ENCODE measurements around the gene WNK2. TPM values are rescaled to one million over a fixed set of nuclear protein-coding genes. Genes with fewer than 3 reads are reported as not detected.

Gene WNK2
- total and polyA plus RNA-seq, 7 donors = 8.1 to 58.8 (median 35.5) TPM

DNA sequence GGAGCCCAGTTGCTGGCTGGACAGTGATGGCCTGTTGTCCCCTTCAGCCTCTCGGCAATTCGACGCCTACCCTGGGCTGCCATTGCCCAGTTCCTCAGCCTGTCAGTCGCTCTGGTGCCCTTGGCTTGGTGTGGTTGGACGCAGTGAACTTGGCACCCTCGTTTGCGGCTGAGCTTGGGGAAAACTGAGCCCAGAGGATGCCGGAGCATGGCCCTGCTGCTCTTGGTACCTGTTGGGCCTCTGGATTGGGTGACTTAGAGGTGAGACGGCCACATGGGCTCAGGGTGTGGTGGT, 16.5 kb downstream of the WNK2 start:
- no peaks in the 10 kb centered on the region for H3K36me3 ChIP-seq (ENCODE audit: insufficient read depth in 1 of 2, low read depth in 1 of 2)
- H3K4me3 ChIP-seq = no peak overlapping the region
- peaks cover 41% of the 10 kb centered on the region for H3K4me1 ChIP-seq
- H3K9me3 ChIP-seq = no peaks in the 10 kb centered on the region
- TF ChIP-seq, protein P1, sequence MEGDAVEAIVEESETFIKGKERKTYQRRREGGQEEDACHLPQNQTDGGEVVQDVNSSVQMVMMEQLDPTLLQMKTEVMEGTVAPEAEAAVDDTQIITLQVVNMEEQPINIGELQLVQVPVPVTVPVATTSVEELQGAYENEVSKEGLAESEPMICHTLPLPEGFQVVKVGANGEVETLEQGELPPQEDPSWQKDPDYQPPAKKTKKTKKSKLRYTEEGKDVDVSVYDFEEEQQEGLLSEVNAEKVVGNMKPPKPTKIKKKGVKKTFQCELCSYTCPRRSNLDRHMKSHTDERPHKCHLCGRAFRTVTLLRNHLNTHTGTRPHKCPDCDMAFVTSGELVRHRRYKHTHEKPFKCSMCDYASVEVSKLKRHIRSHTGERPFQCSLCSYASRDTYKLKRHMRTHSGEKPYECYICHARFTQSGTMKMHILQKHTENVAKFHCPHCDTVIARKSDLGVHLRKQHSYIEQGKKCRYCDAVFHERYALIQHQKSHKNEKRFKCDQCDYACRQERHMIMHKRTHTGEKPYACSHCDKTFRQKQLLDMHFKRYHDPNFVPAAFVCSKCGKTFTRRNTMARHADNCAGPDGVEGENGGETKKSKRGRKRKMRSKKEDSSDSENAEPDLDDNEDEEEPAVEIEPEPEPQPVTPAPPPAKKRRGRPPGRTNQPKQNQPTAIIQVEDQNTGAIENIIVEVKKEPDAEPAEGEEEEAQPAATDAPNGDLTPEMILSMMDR (IDR thresholded peaks at IDR 0.05) = no peak
- intact Hi-C loops (cut with DNase I) = no loop called here
- WGBS, 3 donors = 31 to 68% (median 39%) methylated on average over 9 of the region's 9 CpGs
- H3K27ac ChIP-seq = no peak overlapping the region
- ATAC-seq (peak in 3 of 4 donors; percentile 18 to 50 (median 21)), DNase-seq (peak in 1 of 2 donors; percentile 58)
- no peaks in the 10 kb centered on the region for H3K27me3 ChIP-seq (ENCODE audit: insufficient read depth in 3 of 3, low read length in 2 of 3)

DNA sequence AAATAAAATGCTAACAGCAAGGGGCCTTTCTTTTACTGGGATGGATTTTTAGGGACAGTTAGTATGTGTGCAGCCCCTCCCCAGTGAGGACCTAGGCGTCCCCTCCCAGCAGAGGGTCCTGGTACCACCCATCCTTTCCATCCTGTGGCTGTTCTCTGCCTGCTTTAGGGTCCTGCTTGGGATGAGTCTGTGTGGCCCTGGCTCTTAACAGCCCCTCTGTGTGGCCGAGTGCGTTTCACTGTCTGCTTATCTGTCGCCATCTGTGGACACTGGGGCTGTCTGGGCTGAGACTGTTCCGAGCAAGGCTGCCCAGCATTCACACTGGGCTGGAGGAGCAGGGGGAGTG, 17.0 kb downstream of the WNK2 start:
- no peaks in the 10 kb centered on the region for H3K27me3 ChIP-seq (ENCODE audit: insufficient read depth in 3 of 3, low read length in 2 of 3)
- TF ChIP-seq, protein P1 (IDR thresholded peaks at IDR 0.05) = no peak
- no peaks in the 10 kb centered on the region for H3K9me3 ChIP-seq
- no peak overlapping the region for H3K4me3 ChIP-seq
- peak overlapping the region; percentile 36 for H3K27ac ChIP-seq
- DNase-seq = peak in 1 of 2 donors; percentile 42
- ATAC-seq = no peak
- H3K4me1 ChIP-seq = peaks cover 47% of the 10 kb centered on the region
- intact Hi-C loops (cut with DNase I) = no loop called here
- H3K36me3 ChIP-seq (ENCODE audit: insufficient read depth in 1 of 2, low read depth in 1 of 2) = no peaks in the 10 kb centered on the region
- 79 to 87% (median 81%) methylated on average over 5 of the region's 5 CpGs for WGBS, 3 donors

- TF ChIP-seq, protein P1 (IDR thresholded peaks at IDR 0.05) = no peak
- Histone ChIP-seq H3K27me3 (ENCODE audit: insufficient read depth in 3 of 3, low read length in 2 of 3) (no peaks in the 10 kb centered on the region), H3K4me1 (peaks cover 64% of the 10 kb centered on the region), H3K9me3 (no peaks in the 10 kb centered on the region), H3K4me3 (no peak overlapping the region), H3K27ac (peak overlapping the region; percentile 41), H3K36me3 (ENCODE audit: insufficient read depth in 1 of 2, low read depth in 1 of 2) (no peaks in the 10 kb centered on the region)
- WGBS, 3 donors = 72 to 76% (median 76%) methylated on average over 10 to 11 of the region's 11 CpGs
- DNase-seq (peak in 1 of 2 donors; percentile 41), ATAC-seq (no peak)
- intact Hi-C loops (cut with DNase I) = no loop called here
These were observed 19.2 kb downstream of the WNK2 start for GRCh38 chr9:93203026-93203717.

DNA sequence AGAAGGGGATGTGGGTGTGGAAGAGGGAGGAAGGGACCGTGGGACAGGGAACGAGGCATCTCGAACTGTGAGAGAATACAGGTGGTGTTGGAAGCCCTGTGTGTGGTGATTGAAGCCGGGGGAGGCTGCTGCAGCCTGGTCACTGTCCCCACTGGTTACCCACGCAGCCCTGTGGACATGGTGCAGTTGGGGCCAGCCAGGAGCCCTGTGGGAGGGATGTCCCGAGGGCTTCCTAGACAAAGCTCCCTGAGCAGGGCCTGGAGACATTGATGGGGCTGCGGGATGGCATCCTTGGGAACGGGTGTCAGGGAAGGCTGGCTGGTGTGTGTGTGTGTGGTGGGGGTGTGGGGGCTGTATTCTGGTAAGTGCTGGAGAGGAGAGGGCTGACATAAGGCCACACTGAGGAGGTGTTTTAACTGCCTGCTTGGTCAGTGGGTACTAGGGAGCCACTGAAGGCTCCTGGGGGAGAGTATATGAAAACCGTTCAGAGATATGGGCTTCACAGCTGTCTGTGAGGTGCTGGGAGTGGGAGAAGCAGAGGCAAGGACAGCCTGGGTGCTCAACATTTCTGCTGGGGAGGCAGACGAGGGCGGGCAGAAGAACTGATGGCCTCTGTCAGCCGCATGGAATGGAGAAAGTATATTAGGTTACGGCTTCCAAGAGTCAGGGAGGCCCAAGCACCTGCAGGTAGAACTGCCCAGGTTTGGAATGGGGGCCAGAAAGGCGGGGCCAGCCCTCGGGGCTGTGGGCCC, 20.0 kb downstream of the WNK2 start:
- ATAC-seq (no peak), DNase-seq (peak in 1 of 2 donors; percentile 54)
- TF ChIP-seq, protein P1 (IDR thresholded peaks at IDR 0.05) = no peak
- H3K4me3 ChIP-seq = no peak overlapping the region
- no peaks in the 10 kb centered on the region for H3K36me3 ChIP-seq (ENCODE audit: insufficient read depth in 1 of 2, low read depth in 1 of 2)
- no peaks in the 10 kb centered on the region for H3K9me3 ChIP-seq
- no peaks in the 10 kb centered on the region for H3K27me3 ChIP-seq (ENCODE audit: insufficient read depth in 3 of 3, low read length in 2 of 3)
- intact Hi-C loops (cut with DNase I) = no loop called here
- peak overlapping the region; percentile 46 for H3K27ac ChIP-seq
- WGBS, 3 donors = 63 to 86% (median 71%) methylated on average over 15 of the region's 15 CpGs
- peaks cover 68% of the 10 kb centered on the region for H3K4me1 ChIP-seq

Measured in psoas muscle (tissue), 8 donors.